ENCODE data around the gene DNAJC6. TPM values are rescaled to one million over a fixed set of nuclear protein-coding genes. Genes with fewer than 3 reads are reported as not detected.

DNAJC6 gene
- total and polyA plus RNA-seq, 5 experiments from 2014 or later: 0.21 to 4.6 (median 2.0) TPM; not detected in 1

DNA sequence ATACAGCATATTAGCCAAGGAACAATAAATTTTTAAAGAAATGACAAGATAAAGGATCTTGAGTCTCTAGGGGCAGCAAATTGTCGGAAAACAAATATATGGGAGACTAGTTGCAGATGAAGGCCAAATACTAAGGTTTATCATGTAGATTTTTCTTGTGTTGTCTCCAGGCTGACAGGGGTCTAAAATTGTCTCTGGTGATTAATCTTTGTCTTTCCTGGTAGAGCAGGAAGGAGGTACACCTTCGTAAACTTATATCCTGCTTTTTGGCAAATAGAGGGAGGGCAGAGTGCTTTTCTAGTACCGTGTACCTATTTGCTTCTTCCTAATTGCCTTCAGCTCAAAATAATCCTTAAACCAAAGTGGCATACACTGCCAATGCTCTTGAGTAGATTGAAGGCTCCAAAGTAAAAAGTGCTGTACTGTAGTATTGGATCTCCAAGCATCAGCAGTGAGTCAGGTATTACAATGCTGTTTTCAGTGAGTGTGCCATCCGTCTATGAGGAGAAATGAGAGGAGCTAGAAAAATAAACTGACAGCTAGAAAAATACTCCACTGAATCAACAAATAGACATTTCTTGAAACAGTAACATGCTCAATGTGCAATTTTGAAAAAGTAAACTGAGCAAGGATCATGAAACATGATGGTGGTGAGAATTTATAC is 109.3 kb downstream of the DNAJC6 start:
- peak overlapping the region in 5 of 10 donors; percentile 15 to 96 (median 85) for H3K27ac Mint-ChIP-seq

DNA sequence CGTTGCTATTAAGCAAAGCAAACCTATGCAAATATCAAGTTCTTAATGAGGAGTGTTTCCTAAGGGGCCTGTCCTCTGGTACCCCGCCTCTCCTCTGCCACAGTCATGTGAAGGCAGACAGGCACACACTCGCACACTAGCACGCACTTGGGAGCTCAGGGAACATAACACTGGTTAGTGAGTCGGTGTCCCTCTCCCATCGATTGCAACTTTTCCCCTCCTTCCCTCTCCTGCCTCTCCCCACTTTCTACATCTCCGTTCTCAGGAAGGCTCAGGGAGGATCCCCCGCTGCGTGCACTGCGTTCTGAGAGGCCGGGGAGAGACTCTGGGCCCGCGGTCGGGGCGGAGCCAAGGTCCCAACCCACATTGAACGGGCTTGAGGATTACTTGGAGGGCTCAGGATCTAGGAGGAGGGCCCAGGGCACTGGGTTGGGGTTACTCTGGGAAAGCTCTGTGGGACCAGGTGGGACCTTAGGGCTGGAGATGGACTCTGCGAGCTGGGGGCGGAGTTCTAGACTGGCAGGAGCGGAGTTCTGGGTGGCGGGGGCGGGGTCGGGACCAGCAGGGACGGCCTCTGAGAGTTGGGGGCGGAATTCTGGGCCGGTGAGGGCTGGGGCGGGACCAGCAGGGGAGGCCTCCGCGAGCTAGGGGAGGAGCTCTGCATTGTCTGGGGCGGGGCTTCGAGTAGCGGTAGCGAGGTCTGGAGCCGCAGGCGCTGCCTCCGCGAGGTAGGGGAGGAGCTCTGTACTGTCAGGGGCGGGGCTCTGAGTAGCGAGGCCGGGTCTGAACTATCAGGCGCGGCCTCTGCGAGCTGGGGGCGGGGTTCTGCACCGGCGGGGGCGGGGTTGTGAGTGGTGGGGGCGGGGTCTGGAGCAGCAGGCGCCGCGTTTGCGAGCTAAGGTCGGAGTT is 110.6 kb downstream of the DNAJC6 start:
- peaks cover 0 to 3% (median 0%) of the 10 kb centered on the region in 5 donors for H3K27me3 Mint-ChIP-seq
- H3K9me3 Mint-ChIP-seq: no peaks in the 10 kb centered on the region
- ATAC-seq: peak; percentile 87 to 92
- no peaks in the 10 kb centered on the region for H3K36me3 Mint-ChIP-seq
- peak; percentile 92 to 99 (median 98) for DNase-seq
- POLR2A ChIA-PET: interaction anchor here (0.5 to 2.4 kb wide), 13 partner anchors 10 to 1826 kb away, joined by 3 to 23 read pairs (median 4); partner anchors contain the start of genes JAK1 and PGM1
- H3K27ac Mint-ChIP-seq: peak overlapping the region in 7 of 10 donors; percentile 85 to 98 (median 96)
- peak overlapping the region in 1 of 10 donors; percentile 96 for H3K4me3 Mint-ChIP-seq
- H3K4me1 Mint-ChIP-seq: peaks cover 5 to 23% (median 20%) of the 10 kb centered on the region in 4 donors

More for the DNA sequence above, 109.3 kb downstream of the DNAJC6 start:
- Mint-ChIP-seq H3K4me3 (peak overlapping the region in 2 of 10 donors; percentile 71 to 96), H3K9me3 (no peaks in the 10 kb centered on the region), H3K27me3 (peaks cover 0 to 4% (median 0%) of the 10 kb centered on the region in 5 donors), H3K4me1 (peaks cover 5 to 16% (median 15%) of the 10 kb centered on the region in 4 donors), H3K36me3 (peaks cover 0 to 2% (median 0%) of the 10 kb centered on the region in 3 donors)
- DNase-seq (no peak), ATAC-seq (no peak)
- POLR2A ChIA-PET: interaction anchor here (0.5 to 2.4 kb wide), 5 partner anchors 15 to 1794 kb away, joined by 3 to 23 read pairs (median 4); no protein-coding TSS in a partner anchor

DNA sequence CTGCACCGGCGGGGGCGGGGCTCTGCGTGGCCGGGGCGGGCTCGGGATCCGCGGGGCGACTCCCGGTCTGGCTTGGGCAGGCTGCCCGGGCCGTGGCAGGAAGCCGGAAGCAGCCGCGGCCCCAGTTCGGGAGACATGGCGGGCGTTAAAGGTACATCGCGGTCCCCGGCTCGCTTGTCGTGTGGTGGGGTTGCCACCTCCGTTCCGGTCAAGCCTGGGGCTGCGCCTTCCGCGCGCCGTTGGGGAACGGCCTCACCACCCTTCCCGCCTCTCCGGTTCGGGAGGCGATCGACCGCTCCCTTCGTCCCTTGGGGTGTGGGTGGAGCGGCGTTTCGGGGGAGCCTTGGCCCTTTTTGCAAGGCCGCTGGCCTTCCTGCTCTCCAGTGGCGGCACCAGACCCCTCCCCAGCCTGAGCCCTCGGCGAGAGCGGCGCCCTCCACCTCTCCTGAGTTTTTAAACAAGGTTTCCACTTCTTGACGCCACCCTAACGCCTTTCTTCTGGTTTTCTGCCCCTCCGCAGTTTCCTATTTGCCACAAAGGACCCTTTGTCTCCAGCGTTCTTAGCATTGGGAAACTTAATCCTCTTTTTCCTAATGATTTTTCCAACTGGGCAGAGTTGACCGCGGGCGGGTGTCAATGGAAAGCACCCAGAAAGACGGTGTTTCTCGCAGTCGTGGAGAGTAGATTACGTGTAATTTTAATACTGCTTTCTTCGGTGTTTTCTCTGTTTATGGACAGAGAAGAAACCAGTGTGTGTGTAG is 111.4 kb downstream of the DNAJC6 start, which contains the start of the genes LEPR and LEPROT:
Gene LEPR, plus strand, starts transcription at position 79 of the 761 bp plus-strand sequence. CDS start 144,898 bp downstream, outside the sequence.
Gene LEPROT, plus strand, starts transcription at position 79 of the 761 bp plus-strand sequence. Its CDS starts 57 bp downstream, at position 136.
- POLR2A ChIA-PET: interaction anchor here (0.9 to 2.4 kb wide), 9 partner anchors 10 to 1827 kb away, joined by 3 to 23 read pairs (median 5); partner anchors contain the start of genes JAK1 and PGM1
- no peaks in the 10 kb centered on the region for H3K9me3 Mint-ChIP-seq
- H3K4me3 Mint-ChIP-seq: peak within 1 kb of the TSS in 1 of 10 donors; percentile 96
- ATAC-seq (peak in 1 of 2 donors; percentile 1), DNase-seq (no peak)
- H3K27ac Mint-ChIP-seq: peak within 1 kb of the TSS in 7 of 10 donors; percentile 85 to 98 (median 96)
- peaks cover 0 to 2% (median 0%) of the 10 kb centered on the region in 5 donors for H3K27me3 Mint-ChIP-seq
- H3K36me3 Mint-ChIP-seq: peaks cover 4 to 6% (median 4%) of the 10 kb centered on the region in 3 donors
- H3K4me1 Mint-ChIP-seq: peaks cover 10 to 27% (median 21%) of the 10 kb centered on the region in 4 donors

DNA sequence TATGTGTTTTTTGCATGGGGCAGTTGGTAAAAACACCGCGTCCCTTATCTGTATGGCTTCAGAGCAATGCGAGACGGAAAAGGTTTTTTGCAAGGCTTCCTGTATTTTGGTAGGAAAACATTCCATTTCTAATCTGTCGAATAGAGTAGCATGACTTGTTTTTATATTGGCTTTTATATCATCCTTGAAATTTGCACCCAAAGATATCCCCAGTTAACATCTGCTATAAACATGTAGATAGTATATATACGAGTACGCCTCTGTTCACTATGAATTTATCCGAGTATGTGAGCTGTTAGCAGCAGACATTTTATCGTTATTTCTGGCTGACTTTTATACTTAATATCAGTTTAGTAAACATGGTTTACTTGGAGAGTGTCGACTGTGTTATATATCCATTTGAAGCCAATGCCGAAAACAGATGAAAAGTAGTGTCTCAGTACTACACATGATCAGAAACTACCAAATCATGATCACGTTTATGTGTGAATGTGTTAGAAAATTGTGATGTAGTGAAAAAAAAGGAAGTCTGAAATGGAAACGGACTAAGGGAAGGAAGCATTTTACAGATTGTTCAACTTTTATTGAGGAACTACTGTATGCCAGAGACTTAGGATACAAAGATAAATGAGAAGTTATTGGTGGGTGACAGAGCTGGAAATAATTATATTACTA is 112.1 kb downstream of the DNAJC6 start:
- DNase-seq (peak in 1 of 10 donors; percentile 4), ATAC-seq (no peak)
- Mint-ChIP-seq H3K9me3 (no peaks in the 10 kb centered on the region), H3K4me1 (peaks cover 12 to 27% (median 21%) of the 10 kb centered on the region in 4 donors), H3K4me3 (no peak overlapping the region), H3K27ac (no peak overlapping the region), H3K36me3 (peaks cover 6 to 14% (median 8%) of the 10 kb centered on the region in 3 donors), H3K27me3 (no peaks in the 10 kb centered on the region)
- POLR2A ChIA-PET: no interaction called here

DNA sequence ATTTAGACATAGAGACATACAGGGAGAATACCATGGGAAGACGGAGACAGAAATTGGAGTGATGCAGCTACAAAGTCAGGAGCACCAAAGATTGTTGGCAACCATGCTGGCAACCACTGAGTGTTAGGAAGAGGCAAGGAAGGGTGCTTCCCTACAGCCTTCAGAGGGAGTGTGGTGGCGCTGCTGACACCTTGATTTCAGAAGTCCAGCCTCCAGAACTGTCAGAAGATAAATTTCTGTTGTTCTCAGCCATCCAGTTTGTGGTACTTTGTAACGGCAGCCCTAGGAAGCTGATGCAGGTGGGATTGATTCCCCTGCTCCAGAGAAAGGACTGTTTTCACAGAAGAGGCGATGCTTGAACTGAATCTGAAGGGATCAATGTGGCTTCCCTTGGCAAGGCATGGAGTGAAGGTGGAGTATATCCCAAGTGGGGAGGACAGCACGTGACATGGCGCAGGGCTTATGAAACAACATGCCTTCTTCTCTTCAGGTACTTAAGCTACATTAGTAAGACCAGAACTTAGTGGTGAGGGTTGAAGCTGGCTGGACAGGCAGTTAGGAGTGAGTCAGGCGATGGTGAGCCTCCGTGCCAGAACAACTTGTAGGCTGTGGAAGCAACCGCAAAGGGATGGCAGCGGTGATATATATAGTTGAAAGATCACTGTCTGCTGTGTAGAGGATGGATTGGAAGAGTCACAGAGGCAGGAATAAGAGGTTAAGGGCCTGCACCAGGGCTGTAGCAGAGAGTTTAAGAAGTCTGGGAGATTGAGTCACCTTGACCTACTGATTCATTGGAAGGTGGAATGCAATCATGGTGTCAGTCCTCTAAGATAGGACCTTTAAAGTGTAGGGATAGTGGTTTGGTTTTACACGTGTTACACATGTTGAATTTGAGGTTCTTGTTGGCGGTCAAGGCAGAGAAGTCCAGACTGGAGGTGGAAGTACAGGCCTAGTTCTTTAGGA is 113.2 kb downstream of the DNAJC6 start:
- POLR2A ChIA-PET: no interaction called here
- peaks cover 6 to 24% (median 9%) of the 10 kb centered on the region in 3 donors for H3K36me3 Mint-ChIP-seq
- H3K4me1 Mint-ChIP-seq: peaks cover 12 to 27% (median 21%) of the 10 kb centered on the region in 4 donors
- H3K27me3 Mint-ChIP-seq: no peaks in the 10 kb centered on the region
- no peaks in the 10 kb centered on the region for H3K9me3 Mint-ChIP-seq
- no peak for DNase-seq
- no peak for ATAC-seq
- H3K4me3 Mint-ChIP-seq: peak overlapping the region in 2 of 10 donors; percentile 14 to 15
- no peak overlapping the region for H3K27ac Mint-ChIP-seq

DNA sequence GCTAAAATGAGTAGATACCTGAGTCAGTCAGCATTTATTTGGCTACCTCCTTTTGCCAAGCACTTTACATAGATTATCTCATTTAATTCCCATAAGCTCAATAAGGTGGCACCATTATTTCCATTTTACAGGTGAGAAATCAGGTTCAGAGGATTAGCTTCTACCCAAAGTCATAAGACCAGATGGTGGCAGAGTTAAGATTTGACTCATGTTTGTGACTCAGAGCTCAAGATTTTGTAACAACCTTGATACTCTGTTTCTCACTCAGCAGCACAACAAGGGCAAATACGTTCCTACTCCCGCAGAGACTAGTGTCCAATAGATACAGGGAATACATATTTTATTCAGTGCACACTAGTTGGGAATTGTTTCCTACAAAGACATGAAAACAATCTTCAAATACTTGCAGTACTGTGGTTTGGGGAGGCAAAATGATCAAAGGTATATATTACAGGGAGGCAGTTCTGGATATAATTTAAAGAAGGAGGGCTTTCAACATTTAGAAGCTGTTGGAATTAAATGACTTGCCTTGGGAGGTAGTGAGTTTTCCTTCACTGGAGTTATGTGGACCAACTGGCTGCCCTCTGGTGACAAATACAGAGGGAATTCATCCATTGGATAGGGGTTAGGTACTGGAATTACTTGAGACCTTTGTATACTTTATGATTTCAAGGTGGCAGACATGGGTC is 114.7 kb downstream of the DNAJC6 start:
- POLR2A ChIA-PET: no interaction called here

DNA sequence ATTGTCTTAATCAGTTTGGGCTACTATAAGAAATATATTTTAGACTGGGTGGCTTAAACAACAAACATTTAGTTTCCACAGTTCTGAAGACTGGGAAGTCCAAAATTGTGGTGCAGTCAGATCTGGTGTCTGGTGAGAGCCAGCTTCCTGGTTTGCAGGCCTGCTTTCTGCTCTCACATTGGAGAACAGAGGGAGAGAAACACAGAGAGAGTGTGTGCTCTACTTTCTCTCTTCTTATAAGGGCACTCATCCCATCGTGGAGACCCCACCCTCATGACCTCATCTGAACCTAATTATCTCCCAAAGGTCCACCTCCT is 115.2 kb downstream of the DNAJC6 start:
- Mint-ChIP-seq H3K27me3 (no peaks in the 10 kb centered on the region), H3K9me3 (no peaks in the 10 kb centered on the region), H3K36me3 (peaks cover 6 to 33% (median 9%) of the 10 kb centered on the region in 3 donors), H3K27ac (peak overlapping the region in 4 of 10 donors; percentile 9 to 79 (median 38)), H3K4me1 (peaks cover 10 to 23% (median 14%) of the 10 kb centered on the region in 4 donors), H3K4me3 (no peak overlapping the region)
- DNase-seq (no peak), ATAC-seq (no peak)
- POLR2A ChIA-PET: no interaction called here

More for the DNA sequence above, 114.7 kb downstream of the DNAJC6 start:
- Mint-ChIP-seq H3K4me1 (peaks cover 10 to 26% (median 17%) of the 10 kb centered on the region in 4 donors), H3K4me3 (no peak overlapping the region), H3K27me3 (no peaks in the 10 kb centered on the region), H3K9me3 (no peaks in the 10 kb centered on the region), H3K36me3 (peaks cover 6 to 32% (median 9%) of the 10 kb centered on the region in 3 donors), H3K27ac (peak overlapping the region in 3 of 10 donors; percentile 5 to 79 (median 12))
- DNase-seq: no peak
- no peak for ATAC-seq

DNA sequence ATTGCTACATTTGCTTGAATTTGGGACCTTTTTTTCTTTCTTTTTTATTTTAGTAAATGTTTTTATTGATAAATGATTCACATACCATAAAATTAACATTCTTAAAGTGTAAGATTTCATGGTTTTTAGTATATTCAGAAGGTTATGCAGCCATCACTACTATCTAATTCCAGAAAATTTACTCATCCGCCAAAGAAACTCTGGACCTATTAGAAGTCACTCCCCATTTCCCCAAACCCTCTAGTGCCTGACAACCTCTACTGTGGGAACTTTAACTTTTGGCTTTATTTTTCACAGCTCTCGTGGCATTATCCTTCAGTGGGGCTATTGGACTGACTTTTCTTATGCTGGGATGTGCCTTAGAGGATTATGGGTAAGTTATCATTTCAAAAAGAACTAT is 115.7 kb downstream of the DNAJC6 start:
- POLR2A ChIA-PET: no interaction called here
- no peak overlapping the region for H3K4me3 Mint-ChIP-seq

DNA sequence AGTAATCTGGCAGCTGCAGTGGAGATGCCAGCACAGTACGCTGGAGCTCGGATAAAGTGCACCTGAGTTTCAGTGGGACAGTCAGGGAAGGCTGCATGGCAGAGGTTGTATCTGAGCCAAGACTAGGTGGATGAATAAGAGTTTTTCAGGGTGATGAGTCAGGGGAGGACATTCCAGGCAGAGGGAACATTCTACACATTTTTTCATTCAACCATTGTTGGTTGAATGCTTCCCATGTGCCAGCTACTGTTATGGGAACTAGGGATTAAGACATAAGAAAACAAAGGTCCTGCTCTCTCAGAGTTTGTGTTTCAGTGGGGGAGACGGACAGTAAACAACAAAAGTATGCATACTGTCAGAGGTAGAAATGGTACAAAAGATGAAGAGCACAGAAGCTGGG is 116.4 kb downstream of the DNAJC6 start:
- ATAC-seq (no peak), DNase-seq (no peak)
- H3K4me3 Mint-ChIP-seq: no peak overlapping the region
- H3K4me1 Mint-ChIP-seq: peaks cover 7 to 22% (median 9%) of the 10 kb centered on the region in 4 donors
- H3K27ac Mint-ChIP-seq: peak overlapping the region in 2 of 10 donors; percentile 5 to 21
- POLR2A ChIA-PET: no interaction called here
- H3K36me3 Mint-ChIP-seq: peaks cover 6 to 38% (median 9%) of the 10 kb centered on the region in 3 donors
- H3K9me3 Mint-ChIP-seq: no peaks in the 10 kb centered on the region
- H3K27me3 Mint-ChIP-seq: no peaks in the 10 kb centered on the region

More for the DNA sequence above, 115.7 kb downstream of the DNAJC6 start:
- Mint-ChIP-seq H3K4me1 (peaks cover 7 to 22% (median 9%) of the 10 kb centered on the region in 4 donors), H3K27me3 (no peaks in the 10 kb centered on the region), H3K27ac (peak overlapping the region in 1 of 10 donors; percentile 36), H3K36me3 (peaks cover 6 to 36% (median 9%) of the 10 kb centered on the region in 3 donors), H3K9me3 (no peaks in the 10 kb centered on the region)
- ATAC-seq: no peak
- DNase-seq: no peak

DNA sequence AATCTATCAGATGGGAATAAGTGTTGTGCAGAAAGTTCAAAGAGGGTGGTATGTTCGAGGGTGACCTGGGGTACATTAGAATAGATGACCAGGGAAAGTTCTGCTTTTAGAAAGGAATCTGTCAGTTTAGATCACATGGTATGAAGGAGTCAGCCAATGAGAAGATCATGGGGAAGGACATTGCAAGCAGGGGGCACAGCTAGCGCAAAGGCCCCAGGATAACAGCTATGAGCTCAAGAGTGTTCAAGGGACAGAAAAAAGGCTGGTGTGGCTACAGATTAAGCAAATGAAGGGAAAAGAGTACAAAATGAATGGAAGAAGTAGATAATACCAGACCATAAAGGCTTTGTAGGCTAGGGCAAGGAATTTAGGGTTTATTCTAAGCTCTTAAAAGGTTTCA is 119.7 kb downstream of the DNAJC6 start:
- Mint-ChIP-seq H3K4me3 (no peak overlapping the region), H3K27me3 (no peaks in the 10 kb centered on the region), H3K9me3 (no peaks in the 10 kb centered on the region), H3K27ac (peak overlapping the region in 1 of 10 donors; percentile 15), H3K36me3 (peaks cover 6 to 58% (median 10%) of the 10 kb centered on the region in 3 donors), H3K4me1 (peaks cover 7 to 19% (median 8%) of the 10 kb centered on the region in 4 donors)
- ATAC-seq (no peak), DNase-seq (no peak)
- POLR2A ChIA-PET: interaction anchor here (0.9 kb wide), 1 partner anchor 9 kb away, joined by 3 read pairs; no protein-coding TSS in a partner anchor
